GM18861 (cell line): Measurements from ENCODE around the gene RASSF7.
"Not testable (repeated sequence)": the region's sequence is repeated elsewhere in the genome, so short reads cannot be mapped to it uniquely, and the experiment has no call there.

Source experiments
- ATAC-seq: cut with Tn5 transposase; IDR thresholded peaks from one replicate; pipeline ENCODE4 v1.9.1; 2021; ENCODE audit not compliant: unreplicated experiment

RASSF7 gene

GRCh38 chr11:563812-564578 lies 3.2 kb downstream of the RASSF7 start:
- no peak for ATAC-seq

- ATAC-seq: no peak
Measured at GRCh38 chr11:565921-566509, 5.2 kb downstream of the RASSF7 start.

GRCh38 chr11:567011-567628 lies 6.3 kb downstream of the RASSF7 start:
- no peak for ATAC-seq

GRCh38 chr11:567629-568292 lies 7.0 kb downstream of the RASSF7 start:
- peak; percentile 5 for ATAC-seq

GRCh38 chr11:568306-569157 lies 7.8 kb downstream of the RASSF7 start:
- ATAC-seq: peak; percentile 76

GRCh38 chr11:569158-569885 lies 8.6 kb downstream of the RASSF7 start:
- ATAC-seq: no peak

- no peak for ATAC-seq
Measured at GRCh38 chr11:571802-572185, 11.0 kb downstream of the RASSF7 start.

GRCh38 chr11:573146-573759 lies 12.5 kb downstream of the RASSF7 start:
- ATAC-seq: no peak

GRCh38 chr11:574031-574570 lies 13.3 kb downstream of the RASSF7 start:
- ATAC-seq: not testable (repeated sequence)

GRCh38 chr11:574632-575312 lies 14.0 kb downstream of the RASSF7 start:
- ATAC-seq: no peak

- no peak for ATAC-seq
Measured at GRCh38 chr11:575313-575995, 14.7 kb downstream of the RASSF7 start.

GRCh38 chr11:575996-576768 lies 15.4 kb downstream of the RASSF7 start, which contains the start of gene PHRF1:
TSS of gene PHRF1 (plus strand) at chr11:576470. CDS start at chr11:581513, 5,043 bp downstream.
- ATAC-seq: peak; percentile 71

GRCh38 chr11:576811-577610 lies 16.2 kb downstream of the RASSF7 start:
- ATAC-seq: no peak

- ATAC-seq: no peak
Measured at GRCh38 chr11:577611-577894, 16.8 kb downstream of the RASSF7 start.

GRCh38 chr11:578276-579035 lies 17.7 kb downstream of the RASSF7 start:
- ATAC-seq: no peak
